Gastroesophageal sphincter (tissue), 4 donors: ENCODE measurements around the gene CAMK1D. TPM values are rescaled to one million over a fixed set of nuclear protein-coding genes. Genes with fewer than 3 reads are reported as not detected.

Experiments used
- ATAC-seq: fragments of 150-250 bp; one replicate; pipeline ENCODE4 v1.9.1; 2016; ENCODE audit warnings: mild to moderate bottlenecking, moderate library complexity
- H3K27ac ChIP-seq, 4 donors: fragments of 200-600 bp; sonication (generic) in 3 of 4; 1 replicate in 3 of 4; 2 replicates in 1 of 4; pipeline ENCODE4 v1.5.1; 2016 to 2019
- H3K27me3 ChIP-seq: fragments of 200-600 bp; sonication (generic); one replicate; pipeline ENCODE4 v1.5.1; 2019
- H3K36me3 ChIP-seq, 2 donors: fragments of 200-600 bp; sonication (generic); one replicate each; pipeline ENCODE4 v1.5.1; 2019; ENCODE audit warnings: control low read depth in 1 of 2
- H3K4me1 ChIP-seq, 3 donors: fragments of 200-600 bp; sonication (generic); 1 replicate in 2 of 3; 2 replicates in 1 of 3; pipeline ENCODE4 v1.5.1; 2016 to 2019; ENCODE audit warnings: control low read depth in 2 of 3
- H3K4me3 ChIP-seq, 2 donors: fragments of 200-600 bp; sonication (generic); one replicate each; pipeline ENCODE4 v1.5.1; 2019; ENCODE audit warnings: mild to moderate bottlenecking in 1 of 2, moderate library complexity in 1 of 2
- H3K9me3 ChIP-seq, 3 donors: fragments of 200-600 bp; sonication (generic); one replicate each; pipeline ENCODE4 v1.5.1; 2017 to 2019; ENCODE audit warnings: control low read depth in 2 of 3
- CTCF ChIP-seq, 4 experiments: fragments of 200-600 bp in 2 of 4; fragments of 450-650 bp in 2 of 4; sonication (generic) in 1 of 4; IDR thresholded peaks; one replicate each; pipeline ENCODE4 v1.5.1; 2017 to 2019; ENCODE audit warnings: antibody characterized with exemption in 4 of 4, mild to moderate bottlenecking in 2 of 4, moderate library complexity in 2 of 4
- EP300 ChIP-seq: sonication (generic); formaldehyde crosslinking; IDR thresholded peaks from one replicate; pipeline ENCODE4 v1.6.1; 2017; ENCODE audit warnings: antibody characterized with exemption, mild to moderate bottlenecking
- POLR2A ChIP-seq, 2 donors: fragments of 450-650 bp; IDR thresholded peaks; one replicate each; pipeline ENCODE4 v1.6.1; 2017; ENCODE audit warnings: antibody characterized with exemption in 2 of 2, mild to moderate bottlenecking in 2 of 2, moderate library complexity in 1 of 2
- POLR2AphosphoS5 ChIP-seq: sonication (generic); formaldehyde crosslinking; IDR thresholded peaks from one replicate; pipeline ENCODE4 v1.6.1; 2017; ENCODE audit warnings: antibody characterized with exemption
- WGBS, 2 donors: methylation state at CpG; one replicate each; pipeline ENCODE4 v1.1.5; 2018; ENCODE audit warnings: low coverage in 1 of 2; 5-methylcytosine and 5-hydroxymethylcytosine counted together
- total RNA-seq, 4 donors: library from RNA; depleted of rRNA; stranded (reverse); fragments of >200 nt; gene quantifications; one replicate each; pipeline ENCODE4 v1.1.0, GENCODE V29; 2016

The CAMK1D gene
- total RNA-seq, 4 donors from 2014 or later: 11.6 to 18.3 (median 15.3) TPM

DNA sequence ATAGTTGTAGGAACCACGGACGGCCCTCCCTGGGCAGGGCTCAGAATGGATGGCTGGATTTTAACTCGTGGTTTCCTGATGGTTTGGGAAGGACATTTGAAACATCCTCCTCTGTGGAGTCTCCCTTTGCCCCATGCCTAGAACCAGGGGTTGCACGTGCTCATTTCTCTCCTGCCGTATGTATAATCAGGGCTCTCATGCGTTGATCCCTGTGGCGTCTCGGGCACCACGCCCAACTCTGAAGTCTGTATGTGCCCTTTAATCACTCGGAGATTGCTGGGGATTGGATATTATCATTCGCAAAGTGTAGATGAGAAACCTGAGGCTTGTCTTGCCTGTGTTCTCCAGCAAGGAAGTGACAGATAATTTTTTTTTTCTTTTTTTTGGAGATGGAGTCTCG is 257.1 kb downstream of the CAMK1D start:
- H3K4me3 ChIP-seq: peak overlapping the region in 1 of 2 donors; percentile 47
- no peak for ATAC-seq
- TF ChIP-seq POLR2AphosphoS5 (no peak), EP300 (no peak), CTCF (IDR thresholded peaks at IDR 0.05) (no peak), POLR2A (IDR thresholded peaks at IDR 0.05) (no peak)
- H3K4me1 ChIP-seq: peaks cover 0 to 39% (median 10%) of the 10 kb centered on the region in 3 donors
- H3K27ac ChIP-seq: peak overlapping the region; percentile 30 to 88 (median 84)
- H3K9me3 ChIP-seq: no peaks in the 10 kb centered on the region
- no peaks in the 10 kb centered on the region for H3K27me3 ChIP-seq
- WGBS, 2 donors: 65 to 83% methylated on average over 3 to 6 of the region's 12 CpGs
- no peaks in the 10 kb centered on the region for H3K36me3 ChIP-seq

DNA sequence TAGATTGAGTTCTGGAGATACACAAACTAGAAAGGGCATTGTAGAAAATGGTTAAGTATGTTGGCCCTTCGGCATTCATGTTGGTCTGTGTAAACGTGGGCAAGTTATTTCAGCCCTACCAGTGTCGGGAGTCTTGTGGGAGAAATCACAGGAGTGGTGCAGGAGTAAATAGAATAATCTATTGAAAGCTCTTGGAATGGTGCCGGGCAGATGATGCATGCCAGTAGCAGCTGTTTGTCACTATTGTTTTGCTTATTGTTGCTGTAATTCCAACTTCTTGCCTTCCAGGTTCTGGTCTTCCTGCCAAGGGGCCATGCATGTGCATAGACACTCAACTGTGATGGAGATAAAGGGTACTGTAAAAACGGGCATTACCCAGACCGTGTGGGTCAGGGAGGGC is 259.4 kb downstream of the CAMK1D start:
- Histone ChIP-seq H3K4me3 (no peak overlapping the region), H3K27ac (no peak overlapping the region), H3K27me3 (no peaks in the 10 kb centered on the region), H3K36me3 (no peaks in the 10 kb centered on the region), H3K4me1 (peaks cover 0 to 32% (median 10%) of the 10 kb centered on the region in 3 donors), H3K9me3 (no peaks in the 10 kb centered on the region)
- WGBS, 2 donors: 63 to 84% methylated on average over 4 to 6 of the region's 6 CpGs
- ATAC-seq: no peak
- TF ChIP-seq POLR2AphosphoS5 (no peak), EP300 (no peak), CTCF (IDR thresholded peaks at IDR 0.05) (no peak), POLR2A (IDR thresholded peaks at IDR 0.05) (no peak)

- Histone ChIP-seq H3K4me3 (no peak overlapping the region), H3K27me3 (no peaks in the 10 kb centered on the region), H3K27ac (no peak overlapping the region), H3K9me3 (no peaks in the 10 kb centered on the region), H3K36me3 (no peaks in the 10 kb centered on the region), H3K4me1 (peaks cover 0 to 32% (median 10%) of the 10 kb centered on the region in 3 donors)
- TF ChIP-seq POLR2AphosphoS5 (no peak), CTCF (IDR thresholded peaks at IDR 0.05) (no peak), EP300 (no peak), POLR2A (IDR thresholded peaks at IDR 0.05) (no peak)
- no peak for ATAC-seq
- WGBS, 2 donors: 85% methylated on average over 5 of the region's 7 CpGs; no CpG with 5 or more reads in 1 of the 2 donors
These were observed 260.1 kb downstream of the CAMK1D start for GRCh38 chr10:12609435-12609834.

GRCh38 chr10:12613136-12613535 is 263.8 kb downstream of the CAMK1D start:
- no peak overlapping the region for H3K4me3 ChIP-seq
- H3K27ac ChIP-seq: no peak overlapping the region
- no peaks in the 10 kb centered on the region for H3K4me1 ChIP-seq
- 97 to 99% methylated on average over 5 of the region's 5 CpGs for WGBS, 2 donors
- ATAC-seq: no peak
- no peaks in the 10 kb centered on the region for H3K36me3 ChIP-seq
- H3K9me3 ChIP-seq: no peaks in the 10 kb centered on the region
- TF ChIP-seq EP300 (no peak), POLR2AphosphoS5 (no peak), CTCF (IDR thresholded peaks at IDR 0.05) (no peak), POLR2A (IDR thresholded peaks at IDR 0.05) (no peak)
- H3K27me3 ChIP-seq: no peaks in the 10 kb centered on the region

DNA sequence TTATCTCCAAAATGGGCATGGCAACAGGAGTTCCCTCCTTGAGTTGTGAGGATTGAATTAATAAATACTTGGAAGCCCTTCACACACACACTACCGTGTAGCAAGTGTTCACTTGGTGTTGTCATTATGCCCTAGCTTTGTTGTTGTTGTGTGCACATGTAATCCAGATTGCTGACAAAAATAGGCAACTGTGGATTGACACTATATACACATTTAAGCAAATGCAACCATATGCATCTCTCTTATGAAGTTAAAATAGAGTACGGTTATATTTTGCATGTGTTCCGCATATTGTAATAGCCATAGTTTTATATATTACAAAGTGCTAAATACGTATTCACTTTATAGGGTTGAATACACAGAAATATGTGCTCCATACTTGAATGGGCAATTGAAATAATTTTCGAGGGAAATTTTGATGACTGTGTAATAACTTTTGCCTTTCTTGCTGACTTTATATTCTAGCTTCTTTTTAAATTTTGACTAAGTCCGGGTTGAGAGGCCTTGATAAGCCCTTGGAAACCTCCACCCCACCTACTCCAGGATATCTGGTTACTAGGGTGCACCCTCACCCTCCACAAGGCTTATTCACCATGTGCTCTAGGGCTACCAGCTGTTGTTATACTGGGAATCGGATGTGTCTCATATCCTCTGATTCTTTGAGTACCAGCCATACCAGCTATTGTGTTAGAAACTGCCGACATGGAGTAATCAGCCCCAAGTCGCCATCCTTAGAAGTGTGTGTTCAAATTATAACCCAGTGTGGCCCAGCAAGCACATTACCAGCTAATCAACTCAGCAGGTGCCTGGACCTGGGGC is 265.0 kb downstream of the CAMK1D start:
- H3K4me3 ChIP-seq: no peak overlapping the region
- no peak for TF ChIP-seq POLR2A (IDR thresholded peaks at IDR 0.05)
- no peak for TF ChIP-seq POLR2AphosphoS5
- no peak for TF ChIP-seq EP300
- no peak for TF ChIP-seq CTCF (IDR thresholded peaks at IDR 0.05)
- no peaks in the 10 kb centered on the region for H3K27me3 ChIP-seq
- WGBS, 2 donors: 88 to 94% methylated on average over 6 to 7 of the region's 9 CpGs
- H3K4me1 ChIP-seq: no peaks in the 10 kb centered on the region
- H3K27ac ChIP-seq: no peak overlapping the region
- ATAC-seq: peak; percentile 19
- no peaks in the 10 kb centered on the region for H3K9me3 ChIP-seq
- no peaks in the 10 kb centered on the region for H3K36me3 ChIP-seq
